Esophagus squamous epithelium (tissue), 4 donors: ENCODE results near the gene MSX1.

Source experiments
- POLR2A ChIP-seq, 4 donors: fragments of 450-650 bp; IDR thresholded peaks; one replicate each; pipeline ENCODE4 v1.6.1; 2017; ENCODE audit warnings: antibody characterized with exemption in 4 of 4, mild to moderate bottlenecking in 4 of 4, moderate library complexity in 3 of 4
- TF ChIP-seq, protein P1 (sequence below), 6 experiments: fragments of 450-650 bp in 4 of 6; fragments of 200-600 bp in 2 of 6; sonication (generic) in 2 of 6; IDR thresholded peaks; one replicate each; pipeline ENCODE4 v1.5.1; 2016 to 2019; ENCODE audit warnings: antibody characterized with exemption in 6 of 6, mild to moderate bottlenecking in 4 of 6, moderate library complexity in 4 of 6

DNA sequence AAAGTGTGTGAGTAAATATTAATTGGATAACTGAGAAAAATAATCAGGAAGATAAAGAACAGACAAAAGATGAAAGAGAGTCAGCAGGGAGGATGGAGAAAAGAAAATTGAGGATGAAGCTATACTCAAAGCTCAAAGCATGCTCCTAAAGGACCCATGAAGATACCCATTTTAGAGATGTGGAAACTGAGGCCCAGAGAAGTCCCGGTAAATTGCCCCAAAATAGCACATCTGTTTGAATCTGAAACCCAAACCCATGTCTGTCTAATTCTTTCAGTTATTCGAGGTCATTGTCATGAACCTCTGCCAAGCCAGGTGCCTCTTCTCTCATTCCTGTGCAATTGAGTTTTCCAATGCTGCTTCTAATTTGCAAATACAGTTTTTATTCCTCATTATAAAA is 29.6 kb upstream of the MSX1 start:
- TF ChIP-seq, protein P1, sequence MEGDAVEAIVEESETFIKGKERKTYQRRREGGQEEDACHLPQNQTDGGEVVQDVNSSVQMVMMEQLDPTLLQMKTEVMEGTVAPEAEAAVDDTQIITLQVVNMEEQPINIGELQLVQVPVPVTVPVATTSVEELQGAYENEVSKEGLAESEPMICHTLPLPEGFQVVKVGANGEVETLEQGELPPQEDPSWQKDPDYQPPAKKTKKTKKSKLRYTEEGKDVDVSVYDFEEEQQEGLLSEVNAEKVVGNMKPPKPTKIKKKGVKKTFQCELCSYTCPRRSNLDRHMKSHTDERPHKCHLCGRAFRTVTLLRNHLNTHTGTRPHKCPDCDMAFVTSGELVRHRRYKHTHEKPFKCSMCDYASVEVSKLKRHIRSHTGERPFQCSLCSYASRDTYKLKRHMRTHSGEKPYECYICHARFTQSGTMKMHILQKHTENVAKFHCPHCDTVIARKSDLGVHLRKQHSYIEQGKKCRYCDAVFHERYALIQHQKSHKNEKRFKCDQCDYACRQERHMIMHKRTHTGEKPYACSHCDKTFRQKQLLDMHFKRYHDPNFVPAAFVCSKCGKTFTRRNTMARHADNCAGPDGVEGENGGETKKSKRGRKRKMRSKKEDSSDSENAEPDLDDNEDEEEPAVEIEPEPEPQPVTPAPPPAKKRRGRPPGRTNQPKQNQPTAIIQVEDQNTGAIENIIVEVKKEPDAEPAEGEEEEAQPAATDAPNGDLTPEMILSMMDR (IDR thresholded peaks at IDR 0.05) = no peak
- TF ChIP-seq POLR2A (IDR thresholded peaks at IDR 0.05) = no peak
